Measurements from ENCODE around the gene ZDHHC11B. TPM values are rescaled to one million over a fixed set of nuclear protein-coding genes. Genes with fewer than 3 reads are reported as not detected.
"Not testable (repeated sequence)": the region's sequence is repeated elsewhere in the genome, so short reads cannot be mapped to it uniquely, and the experiment has no call there.

The ZDHHC11B gene
- total RNA-seq, 6 experiments from 2014 or later: 0.17 to 0.19 TPM; not detected in 4

GRCh38 chr5:684751-685216 is 99.7 kb downstream of the ZDHHC11B start:
- DNase-seq: no peak
- H3K27me3 Mint-ChIP-seq (ENCODE audit: insufficient read depth): peaks cover 16% of the 10 kb centered on the region
- no peak overlapping the region for H3K27ac Mint-ChIP-seq
- no peak overlapping the region for H3K4me3 Mint-ChIP-seq
- no peak for TF ChIP-seq CTCF (IDR thresholded peaks at IDR 0.05)
- H3K36me3 Mint-ChIP-seq (ENCODE audit: low read depth): no peaks in the 10 kb centered on the region
- H3K4me1 Mint-ChIP-seq (ENCODE audit: low read depth): no peaks in the 10 kb centered on the region
- H3K9me3 Mint-ChIP-seq: no peaks in the 10 kb centered on the region

- no peak overlapping the region for H3K27ac Mint-ChIP-seq
- no peak for TF ChIP-seq CTCF (IDR thresholded peaks at IDR 0.05)
- H3K36me3 Mint-ChIP-seq (ENCODE audit: low read depth): no peaks in the 10 kb centered on the region
- no peak overlapping the region for H3K4me3 Mint-ChIP-seq
- H3K9me3 Mint-ChIP-seq: no peaks in the 10 kb centered on the region
- peaks cover 16% of the 10 kb centered on the region for H3K27me3 Mint-ChIP-seq (ENCODE audit: insufficient read depth)
- H3K4me1 Mint-ChIP-seq (ENCODE audit: low read depth): no peaks in the 10 kb centered on the region
- no peak for DNase-seq
These were observed 100.7 kb downstream of the ZDHHC11B start for GRCh38 chr5:683551-684481.

- not testable (repeated sequence) for DNase-seq
These were observed 101.7 kb downstream of the ZDHHC11B start for GRCh38 chr5:682651-683358.

GRCh38 chr5:682216-682615 is 102.3 kb downstream of the ZDHHC11B start:
- H3K4me3 Mint-ChIP-seq; H3K36me3 Mint-ChIP-seq (ENCODE audit: low read depth); DNase-seq; H3K27ac Mint-ChIP-seq; H3K4me1 Mint-ChIP-seq (ENCODE audit: low read depth); H3K9me3 Mint-ChIP-seq: not testable (repeated sequence)
- H3K27me3 Mint-ChIP-seq (ENCODE audit: insufficient read depth): peaks cover 16% of the 10 kb centered on the region

More at GRCh38 chr5:682651-683358, 101.7 kb downstream of the ZDHHC11B start:
- H3K9me3 Mint-ChIP-seq; H3K4me3 Mint-ChIP-seq; H3K36me3 Mint-ChIP-seq (ENCODE audit: low read depth); H3K4me1 Mint-ChIP-seq (ENCODE audit: low read depth); H3K27ac Mint-ChIP-seq: not testable (repeated sequence)
- H3K27me3 Mint-ChIP-seq (ENCODE audit: insufficient read depth): peaks cover 16% of the 10 kb centered on the region

GRCh38 chr5:681317-682191 is 103.0 kb downstream of the ZDHHC11B start:
- peaks cover 16% of the 10 kb centered on the region for H3K27me3 Mint-ChIP-seq (ENCODE audit: insufficient read depth)
- not testable (repeated sequence) for H3K4me1 Mint-ChIP-seq (ENCODE audit: low read depth); H3K9me3 Mint-ChIP-seq; DNase-seq; H3K27ac Mint-ChIP-seq; H3K4me3 Mint-ChIP-seq; H3K36me3 Mint-ChIP-seq (ENCODE audit: low read depth)

GRCh38 chr5:680836-681235 is 103.7 kb downstream of the ZDHHC11B start:
- peaks cover 12% of the 10 kb centered on the region for H3K27me3 Mint-ChIP-seq (ENCODE audit: insufficient read depth)
- not testable (repeated sequence) for H3K4me3 Mint-ChIP-seq; H3K9me3 Mint-ChIP-seq; H3K4me1 Mint-ChIP-seq (ENCODE audit: low read depth); H3K27ac Mint-ChIP-seq; DNase-seq; H3K36me3 Mint-ChIP-seq (ENCODE audit: low read depth)

GRCh38 chr5:680118-680795 is 104.3 kb downstream of the ZDHHC11B start:
- not testable (repeated sequence) for H3K9me3 Mint-ChIP-seq; DNase-seq; H3K27ac Mint-ChIP-seq; H3K36me3 Mint-ChIP-seq (ENCODE audit: low read depth); H3K4me3 Mint-ChIP-seq; H3K4me1 Mint-ChIP-seq (ENCODE audit: low read depth)
- peaks cover 11% of the 10 kb centered on the region for H3K27me3 Mint-ChIP-seq (ENCODE audit: insufficient read depth)

GRCh38 chr5:679166-679895 is 105.2 kb downstream of the ZDHHC11B start:
- not testable (repeated sequence) for H3K27me3 Mint-ChIP-seq (ENCODE audit: insufficient read depth); DNase-seq; H3K4me3 Mint-ChIP-seq; H3K27ac Mint-ChIP-seq; H3K4me1 Mint-ChIP-seq (ENCODE audit: low read depth); H3K9me3 Mint-ChIP-seq; H3K36me3 Mint-ChIP-seq (ENCODE audit: low read depth)

GRCh38 chr5:678521-678920 is 106.0 kb downstream of the ZDHHC11B start:
- DNase-seq; H3K27me3 Mint-ChIP-seq (ENCODE audit: insufficient read depth); H3K27ac Mint-ChIP-seq; H3K36me3 Mint-ChIP-seq (ENCODE audit: low read depth); H3K9me3 Mint-ChIP-seq; H3K4me1 Mint-ChIP-seq (ENCODE audit: low read depth); H3K4me3 Mint-ChIP-seq: not testable (repeated sequence)

All from HFFc6 (cell line).